ENCODE measurements around the gene CTSD.

GRCh38 chr11:1770061-1770460 lies 6.3 kb upstream of the CTSD start:
- no peak for TF ChIP-seq ATF3 (CRISPR knock-in tag; conservative IDR thresholded peaks at IDR 0.05)
- TF ChIP-seq CREM (CRISPR knock-in tag; IDR thresholded peaks at IDR 0.05): no peak
- TF ChIP-seq CTCF (IDR thresholded peaks at IDR 0.05): no peak
- no peak for TF ChIP-seq STAT6 (CRISPR knock-in tag; conservative IDR thresholded peaks at IDR 0.05; ENCODE audit: low read depth)
- TF ChIP-seq TCF7 (CRISPR knock-in tag; IDR thresholded peaks at IDR 0.05; ENCODE audit: low read depth): no peak
- no peak for TF ChIP-seq ZNF281 (CRISPR knock-in tag; IDR thresholded peaks at IDR 0.05)
- TF ChIP-seq NFYB (CRISPR knock-in tag; conservative IDR thresholded peaks at IDR 0.05; ENCODE audit: low read depth): no peak
- TF ChIP-seq ARID4B (CRISPR knock-in tag; IDR thresholded peaks at IDR 0.05; ENCODE audit: borderline replicate concordance): no peak
- no peak for TF ChIP-seq GABPB1 (CRISPR knock-in tag; IDR thresholded peaks at IDR 0.05)
- no peak for TF ChIP-seq FOXK1 (CRISPR knock-in tag; IDR thresholded peaks at IDR 0.05)
- no peak for TF ChIP-seq USF2 (CRISPR knock-in tag; IDR thresholded peaks at IDR 0.05)
- TF ChIP-seq NR2C2 (CRISPR knock-in tag; IDR thresholded peaks at IDR 0.05): no peak
- no peak for TF ChIP-seq ATF1 (CRISPR knock-in tag; IDR thresholded peaks at IDR 0.05)
